K562 (cell line): ENCODE data around the gene TBXAS1. TPM values are rescaled to one million over a fixed set of nuclear protein-coding genes. Genes with fewer than 3 reads are reported as not detected.

Experiments
- ATF7 ChIP-seq: fragments of 450-650 bp; IDR thresholded peaks from 2 replicates; pipeline ENCODE4 v1.7.1; 2014; ENCODE audit warnings: mild to moderate bottlenecking, moderate library complexity
- ESRRB ChIP-seq: fragments of 250-450 bp; sonication (Bioruptor Pico); IDR thresholded peaks from 2 replicates; pipeline ENCODE4 v1.5.0; 2020; ENCODE audit warnings: mild to moderate bottlenecking, moderate library complexity, borderline replicate concordance
- ETV6 ChIP-seq, 3 experiments: fragments of 150-350 bp in 1 of 3; sonication (generic) in 1 of 3; formaldehyde crosslinking in 1 of 3; IDR thresholded peaks; 2 replicates each; pipeline versions ENCODE4 v1.6.1 to v1.8.0; 2014 to 2022; ENCODE audit warnings: borderline replicate concordance in 2 of 3, low read depth in 2 of 3, antibody characterized with exemption in 1 of 3, low read length in 1 of 3, mild to moderate bottlenecking in 1 of 3, missing genetic modification reagents in 1 of 3
- FIP1L1 ChIP-seq: fragments of 200-400 bp; formaldehyde crosslinking; IDR thresholded peaks from 2 replicates; pipeline ENCODE4 v1.6.1; 2018; ENCODE audit warnings: mild to moderate bottlenecking, low read depth, low read length; ENCODE audit not compliant: poor library complexity, severe bottlenecking
- MAFK ChIP-seq: IDR thresholded peaks from 2 replicates; pipeline ENCODE4 v1.6.1; 2011; ENCODE audit warnings: low read length, improper control_type of control experiment
- MIER1 ChIP-seq: fragments of 450-650 bp; IDR thresholded peaks from 2 replicates; pipeline ENCODE4 v1.6.1; 2016; ENCODE audit warnings: antibody characterized with exemption, mild to moderate bottlenecking, low read depth
- NELFE ChIP-seq: IDR thresholded peaks from 2 replicates; pipeline ENCODE4 v1.6.1; 2011; ENCODE audit warnings: mild to moderate bottlenecking; ENCODE audit not compliant: insufficient read depth, insufficient read length
- RFX1 ChIP-seq: fragments of 450-650 bp; IDR thresholded peaks from 2 replicates; pipeline ENCODE4 v1.6.1; 2016; ENCODE audit warnings: mild to moderate bottlenecking, moderate library complexity
- SIRT6 ChIP-seq: IDR thresholded peaks from one replicate; pipeline ENCODE4 v1.6.1; 2012; ENCODE audit warnings: low read depth, mild to moderate bottlenecking, control low read depth, inconsistent platforms, low read length, moderate library complexity
- SMAD1 ChIP-seq: fragments of 150-350 bp; IDR thresholded peaks from 2 replicates; pipeline ENCODE4 v1.6.1; 2014; ENCODE audit warnings: low read length, low read depth; ENCODE audit not compliant: partially characterized antibody
- SMARCC2 ChIP-seq: fragments of 450-650 bp; IDR thresholded peaks from 2 replicates; pipeline ENCODE4 v1.6.1; 2017; ENCODE audit warnings: antibody characterized with exemption, moderate library complexity, mild to moderate bottlenecking, low read depth
- SPI1 ChIP-seq: IDR thresholded peaks from 2 replicates; pipeline ENCODE4 v1.6.1; 2011; ENCODE audit warnings: low read depth, low read length, control low read depth, borderline replicate concordance
- SREBF1 ChIP-seq: fragments of 150-350 bp; IDR thresholded peaks from 2 replicates; pipeline ENCODE4 v1.6.1; 2014; ENCODE audit warnings: antibody characterized with exemption, low read depth, low read length, borderline replicate concordance
- ZNF239 ChIP-seq: fragments of 250-450 bp; sonication (Bioruptor Pico); IDR thresholded peaks from 2 replicates; pipeline ENCODE4 v1.4.0; 2020; ENCODE audit warnings: mild to moderate bottlenecking
- ZNF561 ChIP-seq: fragments of 450-650 bp; formaldehyde crosslinking; conservative IDR thresholded peaks from 2 replicates; pipeline ENCODE4 v1.4.0; 2020; ENCODE audit warnings: mild to moderate bottlenecking, moderate library complexity
- polyA plus RNA-seq, 8 experiments: library from polyadenylated mRNA; depleted of rRNA in 4 of 8; stranded (reverse) in 5 of 8; unstranded in 3 of 8; fragments of >200 nt; fragmentation: Nextera tagmentation in 2 of 8; fragmentation: Illumina TruSeq in 1 of 8; extraction: Ambion mirVana in 2 of 8; extraction: Trizol in 1 of 8; gene quantifications; 2 replicates each; pipeline versions ENCODE4 v1.2.1 to v1.2.3, GENCODE V29; 2011 to 2014; ENCODE audit warnings: inconsistent platforms in 1 of 8, missing spikeins in 1 of 8
- total RNA-seq, 7 experiments: library from RNA; depleted of rRNA in 6 of 7; stranded (reverse); fragments of >200 nt in 6 of 7; fragmentation: Illumina TruSeq in 2 of 7; extraction: Trizol in 2 of 7; gene quantifications; 2 replicates each; pipeline versions ENCODE4 v1.2.1 to v1.2.3, GENCODE V29; 2011 to 2021; ENCODE audit warnings: low replicate concordance in 1 of 7
- TF ChIP-seq, protein P1 (sequence below): fragments of 450-650 bp; IDR thresholded peaks from 2 replicates; pipeline ENCODE4 v1.6.1; 2016; ENCODE audit warnings: mild to moderate bottlenecking
- TF ChIP-seq, protein P2 (sequence below): sonication (generic); formaldehyde crosslinking; IDR thresholded peaks from 2 replicates; pipeline ENCODE4 v1.8.1; 2023; ENCODE audit warnings: mild to moderate bottlenecking, missing genetic modification reagents
- TF ChIP-seq, protein P3 (sequence below), 2 experiments: IDR thresholded peaks; 2 replicates each; pipeline ENCODE4 v1.6.1; 2012; ENCODE audit warnings: improper control_type of control experiment in 2 of 2, low read depth in 2 of 2, low read length in 2 of 2, borderline replicate concordance in 1 of 2
- TF ChIP-seq, protein P4 (sequence below), 2 experiments: fragments of 250-450 bp in 1 of 2; fragments of 450-650 bp in 1 of 2; sonication (Bioruptor Pico) in 1 of 2; IDR thresholded peaks; 2 replicates each; pipeline versions ENCODE4 v1.6.1 to v1.8.0; 2016 to 2021; ENCODE audit warnings: mild to moderate bottlenecking in 2 of 2, moderate library complexity in 2 of 2, missing compliant biosample characterization in 1 of 2, missing genetic modification characterization in 1 of 2

TBXAS1 gene
- total and polyA plus RNA-seq, 9 of the 15 experiments (the other 6 are each of a cell fraction or from before 2014, with no cell fraction given), result 1.1 to 8.3 (median 1.9) TPM

DNA sequence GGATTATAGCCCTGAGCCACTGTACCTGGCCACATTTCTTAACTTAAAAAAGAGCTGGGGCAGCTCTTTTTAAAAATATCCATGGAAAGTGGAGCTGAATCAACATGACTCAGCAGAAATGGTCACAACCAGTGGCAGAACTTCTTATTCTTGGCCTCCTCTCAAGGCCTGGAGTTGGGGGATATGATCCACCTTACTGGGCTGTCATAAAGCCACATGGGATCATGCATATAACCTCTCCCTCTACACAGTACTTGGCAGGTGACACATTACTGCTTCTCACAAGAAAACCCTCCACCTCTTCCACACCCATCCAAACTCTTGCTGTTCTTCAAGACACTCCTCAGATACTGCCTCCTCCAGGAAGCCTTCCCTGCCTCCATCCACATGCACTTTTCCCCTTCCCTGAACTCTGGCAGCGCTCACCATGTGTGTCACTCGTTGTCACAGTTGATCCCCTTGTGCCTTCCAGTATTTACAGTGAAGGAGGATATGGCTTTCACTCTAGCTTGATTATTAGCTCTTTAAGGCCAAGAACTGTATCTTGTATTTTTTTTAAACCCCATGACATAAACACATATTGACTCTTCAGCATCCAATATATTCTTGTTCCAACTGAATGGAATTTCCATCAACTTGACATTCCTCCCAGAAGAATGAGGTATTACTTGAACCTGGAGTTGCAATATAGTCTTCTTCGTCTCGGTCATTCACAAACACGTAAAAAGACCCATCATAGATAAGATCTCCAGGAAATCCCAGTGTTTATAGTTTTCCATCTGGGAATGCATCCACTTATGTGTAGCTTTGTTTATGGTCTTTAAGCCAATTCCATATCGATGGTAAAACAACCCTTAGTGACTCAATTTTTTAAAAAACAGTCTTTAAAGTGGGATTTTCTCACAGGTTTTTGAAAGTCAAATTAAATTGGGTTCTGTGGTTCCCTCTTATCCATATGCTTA lies 85.5 kb downstream of the TBXAS1 start (continued):
- TF ChIP-seq, protein P1, sequence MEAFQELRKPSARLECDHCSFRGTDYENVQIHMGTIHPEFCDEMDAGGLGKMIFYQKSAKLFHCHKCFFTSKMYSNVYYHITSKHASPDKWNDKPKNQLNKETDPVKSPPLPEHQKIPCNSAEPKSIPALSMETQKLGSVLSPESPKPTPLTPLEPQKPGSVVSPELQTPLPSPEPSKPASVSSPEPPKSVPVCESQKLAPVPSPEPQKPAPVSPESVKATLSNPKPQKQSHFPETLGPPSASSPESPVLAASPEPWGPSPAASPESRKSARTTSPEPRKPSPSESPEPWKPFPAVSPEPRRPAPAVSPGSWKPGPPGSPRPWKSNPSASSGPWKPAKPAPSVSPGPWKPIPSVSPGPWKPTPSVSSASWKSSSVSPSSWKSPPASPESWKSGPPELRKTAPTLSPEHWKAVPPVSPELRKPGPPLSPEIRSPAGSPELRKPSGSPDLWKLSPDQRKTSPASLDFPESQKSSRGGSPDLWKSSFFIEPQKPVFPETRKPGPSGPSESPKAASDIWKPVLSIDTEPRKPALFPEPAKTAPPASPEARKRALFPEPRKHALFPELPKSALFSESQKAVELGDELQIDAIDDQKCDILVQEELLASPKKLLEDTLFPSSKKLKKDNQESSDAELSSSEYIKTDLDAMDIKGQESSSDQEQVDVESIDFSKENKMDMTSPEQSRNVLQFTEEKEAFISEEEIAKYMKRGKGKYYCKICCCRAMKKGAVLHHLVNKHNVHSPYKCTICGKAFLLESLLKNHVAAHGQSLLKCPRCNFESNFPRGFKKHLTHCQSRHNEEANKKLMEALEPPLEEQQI, result peak; percentile 70; the same call in 1 of the 2 replicates
- TF ChIP-seq ETV6 (IDR thresholded peaks at IDR 0.05; ENCODE audit: borderline replicate concordance in 1 of 2, low read depth in 2 of 2, low read length in 1 of 2), result no peak
- TF ChIP-seq ETV6 (CRISPR knock-in tag; IDR thresholded peaks at IDR 0.05; ENCODE audit: borderline replicate concordance), result no peak
- no peak for TF ChIP-seq SIRT6
- peak; percentile 99 for TF ChIP-seq MAFK
- TF ChIP-seq, protein P2, sequence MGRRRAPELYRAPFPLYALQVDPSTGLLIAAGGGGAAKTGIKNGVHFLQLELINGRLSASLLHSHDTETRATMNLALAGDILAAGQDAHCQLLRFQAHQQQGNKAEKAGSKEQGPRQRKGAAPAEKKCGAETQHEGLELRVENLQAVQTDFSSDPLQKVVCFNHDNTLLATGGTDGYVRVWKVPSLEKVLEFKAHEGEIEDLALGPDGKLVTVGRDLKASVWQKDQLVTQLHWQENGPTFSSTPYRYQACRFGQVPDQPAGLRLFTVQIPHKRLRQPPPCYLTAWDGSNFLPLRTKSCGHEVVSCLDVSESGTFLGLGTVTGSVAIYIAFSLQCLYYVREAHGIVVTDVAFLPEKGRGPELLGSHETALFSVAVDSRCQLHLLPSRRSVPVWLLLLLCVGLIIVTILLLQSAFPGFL (CRISPR knock-in tag), result no peak
- TF ChIP-seq ZNF561, result no peak
- TF ChIP-seq ATF7, result 0 out of 2 replicates have a peak, but pooled peaks have one; percentile 18
- TF ChIP-seq SREBF1, result no peak
- TF ChIP-seq, protein P3, sequence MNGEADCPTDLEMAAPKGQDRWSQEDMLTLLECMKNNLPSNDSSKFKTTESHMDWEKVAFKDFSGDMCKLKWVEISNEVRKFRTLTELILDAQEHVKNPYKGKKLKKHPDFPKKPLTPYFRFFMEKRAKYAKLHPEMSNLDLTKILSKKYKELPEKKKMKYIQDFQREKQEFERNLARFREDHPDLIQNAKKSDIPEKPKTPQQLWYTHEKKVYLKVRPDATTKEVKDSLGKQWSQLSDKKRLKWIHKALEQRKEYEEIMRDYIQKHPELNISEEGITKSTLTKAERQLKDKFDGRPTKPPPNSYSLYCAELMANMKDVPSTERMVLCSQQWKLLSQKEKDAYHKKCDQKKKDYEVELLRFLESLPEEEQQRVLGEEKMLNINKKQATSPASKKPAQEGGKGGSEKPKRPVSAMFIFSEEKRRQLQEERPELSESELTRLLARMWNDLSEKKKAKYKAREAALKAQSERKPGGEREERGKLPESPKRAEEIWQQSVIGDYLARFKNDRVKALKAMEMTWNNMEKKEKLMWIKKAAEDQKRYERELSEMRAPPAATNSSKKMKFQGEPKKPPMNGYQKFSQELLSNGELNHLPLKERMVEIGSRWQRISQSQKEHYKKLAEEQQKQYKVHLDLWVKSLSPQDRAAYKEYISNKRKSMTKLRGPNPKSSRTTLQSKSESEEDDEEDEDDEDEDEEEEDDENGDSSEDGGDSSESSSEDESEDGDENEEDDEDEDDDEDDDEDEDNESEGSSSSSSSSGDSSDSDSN (IDR thresholded peaks at IDR 0.05; ENCODE audit: borderline replicate concordance in 1 of 2, low read depth in 2 of 2, low read length in 2 of 2), result no peak
- TF ChIP-seq RFX1, result no peak
- no peak for TF ChIP-seq ESRRB
- no peak for TF ChIP-seq SPI1
- TF ChIP-seq SMAD1, result no peak
- peak; percentile 59; the same call in 1 of the 2 replicates for TF ChIP-seq MIER1
- TF ChIP-seq ZNF239 (CRISPR knock-in tag), result no peak
- TF ChIP-seq FIP1L1, result no peak
- 0 out of 2 replicates have a peak, but pooled peaks have one; percentile 51 for TF ChIP-seq SMARCC2
- TF ChIP-seq, protein P4, sequence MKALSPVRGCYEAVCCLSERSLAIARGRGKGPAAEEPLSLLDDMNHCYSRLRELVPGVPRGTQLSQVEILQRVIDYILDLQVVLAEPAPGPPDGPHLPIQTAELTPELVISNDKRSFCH (CRISPR knock-in tag; IDR thresholded peaks at IDR 0.05), result no peak
- TF ChIP-seq, protein P4 (tag; IDR thresholded peaks at IDR 0.05), result no peak; the same call in 1 of the 2 replicates
- no peak for TF ChIP-seq NELFE
